Activated CD4-positive, alpha-beta T cell treated with anti-CD3 and anti-CD28 coated beads, Interleukin-2, amount 50 U/mL, for 4 hours (primary cell): Measurements from ENCODE around the gene PPARA.
"Not testable (repeated sequence)": the region's sequence is repeated elsewhere in the genome, so short reads cannot be mapped to it uniquely, and the experiment has no call there.

Experiments
- DNase-seq, 2 experiments: peaks; one replicate each; pipeline ENCODE4 v3.0.0-alpha.2; 2020

Gene PPARA

DNA sequence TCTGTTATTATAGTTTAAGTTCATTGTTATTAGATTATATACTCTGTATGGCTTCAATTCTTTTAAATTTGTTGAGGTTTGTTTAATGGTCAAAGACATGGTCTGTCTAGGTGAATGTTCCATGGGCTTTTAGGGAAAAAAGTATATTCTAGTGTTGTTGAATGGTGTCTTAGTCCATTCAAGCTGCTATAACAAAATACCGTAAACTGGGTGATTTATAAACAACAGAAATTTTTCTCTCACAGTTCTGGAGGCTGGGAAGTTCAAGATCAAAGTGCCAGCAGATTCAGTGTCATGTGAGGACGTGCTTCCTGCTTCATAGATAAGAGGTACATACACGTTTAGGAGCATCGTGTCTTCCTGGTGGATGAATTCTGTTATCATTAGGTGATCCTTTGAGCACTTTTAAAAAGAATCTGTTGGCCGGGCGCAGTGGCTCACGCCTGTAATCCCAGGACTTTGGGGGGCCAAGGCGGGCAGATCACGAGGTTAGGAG is 26.2 kb downstream of the PPARA start:
- no peak for DNase-seq

DNA sequence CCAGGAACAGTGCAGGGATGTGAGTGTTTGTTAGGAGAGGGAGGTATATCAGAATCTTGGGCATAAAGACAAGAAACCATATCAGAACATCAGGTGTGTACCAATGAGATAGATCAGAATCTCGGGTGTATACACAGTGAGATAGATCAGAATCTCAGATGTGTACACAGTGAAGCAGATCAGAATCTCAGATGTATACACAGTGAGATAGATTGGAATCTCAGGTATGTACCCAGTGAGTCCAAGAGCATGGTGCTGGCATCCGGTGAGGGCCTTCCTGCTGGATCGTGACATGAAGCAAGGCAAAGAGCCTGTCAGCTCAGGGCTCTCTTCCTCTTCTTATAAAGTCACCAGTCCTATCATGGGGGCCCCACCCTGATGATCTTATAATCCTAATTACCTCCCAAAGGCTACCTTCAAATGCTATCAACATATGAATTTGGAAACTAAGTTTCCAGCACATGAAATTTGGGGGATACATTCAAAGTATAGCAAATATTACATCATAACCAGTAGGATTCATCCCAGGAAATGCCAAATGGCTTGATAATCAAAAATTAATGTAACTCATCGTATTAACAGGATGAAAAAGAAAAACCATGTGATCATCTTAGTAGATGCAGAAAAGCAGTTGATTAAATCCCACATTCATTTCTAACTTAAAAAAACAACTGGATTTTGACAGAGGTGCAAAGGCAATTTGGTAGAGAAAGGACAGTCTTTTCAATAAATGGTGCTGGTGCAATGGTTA is 28.6 kb downstream of the PPARA start:
- DNase-seq, result no peak

DNA sequence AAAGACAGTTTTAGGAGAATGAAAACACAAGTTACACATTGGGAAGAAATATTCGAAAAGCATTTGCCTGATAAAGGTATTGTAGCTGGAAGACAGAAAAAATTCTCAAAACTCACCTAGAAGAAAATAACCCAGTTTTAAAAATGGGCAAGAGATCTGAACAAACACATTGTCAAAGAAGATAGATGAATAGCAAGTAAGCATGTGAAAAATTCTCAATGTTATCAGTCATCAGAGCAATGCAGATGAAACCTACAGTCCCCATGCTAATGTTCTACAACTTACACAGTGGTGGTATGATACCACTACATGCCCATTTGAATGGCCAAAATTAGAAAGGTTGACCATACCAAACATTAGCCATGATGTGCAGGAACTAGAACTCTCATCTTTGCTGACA is 29.4 kb downstream of the PPARA start:
- DNase-seq, result no peak

DNA sequence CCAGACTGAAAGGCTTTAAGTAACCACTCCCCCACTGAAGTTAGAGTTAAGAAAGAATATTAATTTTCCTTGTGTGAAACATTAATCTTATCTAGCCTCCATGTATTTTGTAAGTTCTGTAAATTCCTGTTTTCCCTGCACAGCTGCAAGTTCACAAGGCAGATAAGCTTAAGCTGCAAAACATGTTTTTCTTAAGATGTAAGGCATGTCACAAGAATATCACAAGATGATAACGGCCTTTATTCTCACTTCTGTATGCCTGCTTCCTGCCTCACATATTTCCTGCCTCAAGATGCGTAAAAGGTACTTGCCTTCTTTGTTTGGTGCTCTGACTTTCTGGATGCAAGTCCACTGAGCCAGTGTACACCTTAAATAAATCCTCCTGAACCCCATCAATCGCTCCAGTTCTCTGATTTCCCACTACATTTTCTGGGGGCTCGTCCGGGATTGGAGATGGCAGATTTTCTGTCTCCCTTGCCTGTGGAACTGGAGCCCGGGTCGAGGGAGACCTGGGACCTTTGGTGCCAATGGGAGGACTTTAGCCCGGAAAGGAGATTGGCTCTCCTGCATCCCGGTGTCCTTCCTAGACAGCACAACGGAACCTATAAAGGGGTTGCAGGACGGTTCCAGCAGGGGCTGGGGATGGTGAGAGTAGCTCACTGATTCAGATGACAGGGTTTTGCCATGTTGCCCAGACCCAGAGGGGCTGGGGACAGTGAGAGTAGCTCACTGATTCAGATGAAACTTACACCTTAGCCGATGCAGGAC is 30.2 kb downstream of the PPARA start:
- DNase-seq, result no peak

DNA sequence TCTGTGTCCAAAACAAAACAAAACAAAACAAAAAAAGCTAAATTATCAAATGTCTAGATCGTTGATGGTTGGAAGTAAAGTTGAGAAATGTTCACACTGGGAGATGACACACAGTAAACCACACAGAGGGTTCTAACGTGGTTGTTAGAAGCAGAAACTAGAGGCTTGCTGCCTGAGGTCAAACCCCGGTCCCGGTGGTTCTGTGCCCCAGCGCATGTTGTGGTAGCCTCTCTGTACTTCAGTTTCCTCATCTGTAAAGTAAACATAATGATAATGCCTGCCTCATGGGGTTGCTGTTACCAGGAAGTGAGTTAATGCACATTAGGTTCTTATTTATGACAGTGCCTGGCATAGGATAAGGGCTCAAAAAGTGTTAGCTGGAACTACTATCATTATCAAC is 33.4 kb downstream of the PPARA start:
- no peak for DNase-seq

DNA sequence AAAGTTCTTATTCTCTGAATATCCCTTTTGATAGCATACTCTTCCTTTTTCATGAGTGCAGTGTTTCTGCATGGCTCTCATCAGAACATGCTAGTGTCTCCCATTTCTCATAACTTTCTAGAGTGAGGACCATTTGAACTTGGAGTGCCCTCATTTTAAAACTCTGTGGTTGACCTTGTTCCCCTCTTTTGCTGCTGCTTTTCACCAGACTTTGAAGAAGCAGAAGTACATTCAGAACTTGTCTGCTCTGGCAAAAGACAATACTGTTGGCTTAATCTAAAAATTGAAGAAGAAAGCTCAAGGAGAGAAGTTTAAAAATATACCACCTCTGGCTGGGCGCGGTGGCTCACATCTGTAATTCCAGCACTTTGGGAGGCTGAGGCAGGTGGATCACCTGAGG is 35.0 kb downstream of the PPARA start:
- DNase-seq, result no peak

DNA sequence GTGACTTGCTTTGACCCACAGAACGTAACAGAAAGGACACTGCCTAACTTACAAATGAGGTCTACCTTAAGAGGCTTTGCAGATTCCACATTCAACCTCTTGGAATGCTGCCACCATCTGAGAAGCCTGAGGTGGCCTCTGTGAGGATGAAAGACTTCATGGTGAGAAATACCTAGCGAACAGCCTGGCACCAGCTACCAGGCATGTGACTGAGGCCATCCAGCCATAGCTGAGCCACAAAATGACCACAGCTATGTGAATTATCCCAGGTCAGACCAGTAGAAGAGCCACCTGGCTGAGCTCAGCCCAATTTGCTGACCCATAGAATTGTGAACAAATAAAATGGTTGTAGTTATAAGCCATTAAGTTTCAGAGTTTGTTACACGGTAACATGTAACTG is 37.5 kb downstream of the PPARA start:
- no peak for DNase-seq

DNA sequence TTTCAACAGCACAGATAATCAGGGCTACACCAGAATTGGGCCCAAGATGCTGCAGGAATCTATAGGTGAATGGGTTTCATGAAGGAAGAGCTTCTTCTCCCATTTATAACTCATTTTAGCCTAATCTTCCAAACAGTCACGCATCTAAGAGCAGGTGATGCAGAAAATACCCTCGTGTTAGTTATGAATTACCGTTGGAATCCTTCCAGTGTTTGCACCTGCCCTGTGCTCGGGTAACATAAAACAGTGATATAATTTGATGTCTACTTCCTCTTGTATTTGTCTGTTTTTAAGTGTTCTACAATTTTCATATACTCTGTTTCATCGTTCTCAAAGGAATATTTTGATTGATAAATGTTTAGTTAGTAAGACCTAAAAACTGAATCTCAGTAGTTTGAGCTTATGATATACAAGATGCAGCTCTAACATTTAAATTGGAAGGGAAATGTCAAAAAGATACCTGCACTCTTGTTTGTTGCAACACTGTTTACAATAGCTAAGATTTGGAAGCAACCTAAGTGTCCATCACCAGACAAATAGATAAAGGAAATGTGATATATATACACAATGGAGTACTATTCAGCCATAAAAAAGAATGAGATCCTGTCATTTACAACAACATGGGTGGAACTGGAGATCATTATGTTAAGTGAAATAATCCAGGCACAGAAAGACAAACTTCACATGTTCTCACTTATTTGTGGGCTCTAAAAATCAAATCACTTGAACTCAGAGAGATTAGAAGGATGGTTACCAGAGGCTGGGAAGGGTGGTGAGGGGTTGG is 42.1 kb downstream of the PPARA start:
- DNase-seq, result no peak

DNA sequence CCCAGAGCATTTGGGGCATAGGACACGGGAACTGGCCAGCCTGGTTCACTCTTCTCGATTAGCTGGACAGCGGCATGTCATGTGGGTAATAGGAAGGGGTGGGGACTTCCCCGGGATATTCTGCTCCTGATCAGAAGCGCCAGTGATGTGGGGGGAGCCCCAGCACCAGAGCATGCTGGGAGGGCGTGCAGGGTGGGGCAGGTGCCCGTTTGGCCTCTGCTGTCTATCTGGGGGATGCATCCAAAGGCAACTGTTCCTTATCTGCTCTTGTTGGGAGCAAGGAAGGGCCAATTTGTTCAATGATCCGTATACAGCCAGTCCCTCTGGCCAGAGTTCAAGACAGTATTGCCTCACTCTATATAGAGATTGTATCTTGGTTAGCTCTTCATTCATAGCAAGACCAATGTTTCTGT is 43.6 kb downstream of the PPARA start:
- DNase-seq, result no peak

DNA sequence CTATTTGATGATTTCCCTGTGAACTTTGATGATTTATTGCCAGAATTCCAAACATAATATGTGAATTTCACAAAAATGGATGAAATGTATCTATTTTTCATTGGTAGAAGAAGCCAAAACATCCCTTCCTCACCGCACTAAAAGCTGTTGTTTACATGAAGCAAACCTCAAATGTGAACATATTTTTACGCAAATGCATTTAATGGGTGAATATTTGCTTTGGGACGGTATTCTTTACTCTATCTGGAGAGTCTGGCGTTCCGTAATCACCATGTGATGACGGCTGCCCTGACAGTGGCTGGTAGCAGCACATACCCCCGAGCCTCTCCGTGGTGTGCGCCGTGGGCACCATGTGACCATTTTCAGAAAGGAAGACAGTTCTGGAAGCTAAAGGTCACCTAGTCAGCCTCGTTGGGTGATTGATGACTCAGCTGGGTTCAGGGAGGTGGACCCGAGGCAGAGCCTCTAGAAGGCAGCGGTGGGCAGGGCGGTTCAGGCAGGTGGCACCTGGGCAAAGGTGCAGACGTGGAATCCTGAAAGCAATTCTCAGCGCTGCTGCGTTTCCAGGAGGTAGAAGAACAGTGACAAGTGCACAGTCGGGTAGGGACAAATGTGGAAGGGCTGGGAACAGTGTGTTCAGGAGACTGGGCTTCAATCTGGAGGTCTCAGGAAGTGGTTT is 45.3 kb downstream of the PPARA start:
- no peak for DNase-seq

DNA sequence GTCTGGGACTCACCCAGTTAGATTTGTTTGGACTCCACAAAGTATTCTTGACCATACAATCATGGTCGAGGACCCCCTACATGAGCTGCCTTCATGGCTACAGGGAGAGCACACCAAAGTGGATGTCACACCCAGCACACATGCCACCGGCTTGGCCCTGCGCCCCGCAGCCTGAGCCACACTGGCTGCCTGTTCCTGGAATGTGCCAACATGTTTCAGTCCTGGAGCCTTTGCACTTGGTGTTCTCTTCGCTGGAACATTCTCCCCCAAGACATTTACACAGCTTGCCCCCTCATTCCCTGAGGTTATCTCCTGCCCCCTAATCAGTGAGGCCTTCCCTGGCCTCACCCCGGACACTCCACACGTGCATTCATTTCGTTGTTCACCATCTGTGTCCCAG is 46.0 kb downstream of the PPARA start:
- DNase-seq, result no peak

DNA sequence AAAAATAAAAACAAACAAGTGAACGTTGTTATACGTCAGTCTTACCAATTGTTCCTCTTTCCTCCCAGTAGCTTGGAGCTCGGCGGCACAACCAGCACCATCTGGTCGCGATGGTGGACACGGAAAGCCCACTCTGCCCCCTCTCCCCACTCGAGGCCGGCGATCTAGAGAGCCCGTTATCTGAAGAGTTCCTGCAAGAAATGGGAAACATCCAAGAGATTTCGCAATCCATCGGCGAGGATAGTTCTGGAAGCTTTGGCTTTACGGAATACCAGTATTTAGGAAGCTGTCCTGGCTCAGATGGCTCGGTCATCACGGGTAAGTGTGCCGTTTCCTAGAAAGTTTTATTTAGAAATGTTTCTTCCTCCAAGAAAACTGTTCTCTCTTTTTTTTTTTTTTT is 47.9 kb downstream of the PPARA start:
- no peak for DNase-seq

DNA sequence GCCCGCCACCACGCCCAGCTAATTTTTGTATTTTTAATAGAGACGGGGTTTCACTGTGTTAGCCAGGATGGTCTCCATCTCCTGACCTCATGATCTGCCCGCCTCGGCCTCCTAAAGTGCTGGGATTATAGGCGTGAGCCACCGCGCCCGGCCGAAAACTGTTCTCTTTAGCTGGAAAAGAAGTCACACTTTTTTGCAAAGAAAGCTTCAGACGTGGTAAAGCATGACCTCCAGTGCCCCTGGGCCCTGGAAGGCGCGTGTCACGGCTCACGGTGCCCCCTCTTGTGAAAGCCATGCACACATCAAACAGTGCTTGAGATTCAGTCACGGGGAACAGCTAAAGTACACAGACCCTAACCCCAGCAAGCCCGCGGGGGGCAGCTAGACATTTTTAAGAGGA is 48.5 kb downstream of the PPARA start:
- not testable (repeated sequence) for DNase-seq

DNA sequence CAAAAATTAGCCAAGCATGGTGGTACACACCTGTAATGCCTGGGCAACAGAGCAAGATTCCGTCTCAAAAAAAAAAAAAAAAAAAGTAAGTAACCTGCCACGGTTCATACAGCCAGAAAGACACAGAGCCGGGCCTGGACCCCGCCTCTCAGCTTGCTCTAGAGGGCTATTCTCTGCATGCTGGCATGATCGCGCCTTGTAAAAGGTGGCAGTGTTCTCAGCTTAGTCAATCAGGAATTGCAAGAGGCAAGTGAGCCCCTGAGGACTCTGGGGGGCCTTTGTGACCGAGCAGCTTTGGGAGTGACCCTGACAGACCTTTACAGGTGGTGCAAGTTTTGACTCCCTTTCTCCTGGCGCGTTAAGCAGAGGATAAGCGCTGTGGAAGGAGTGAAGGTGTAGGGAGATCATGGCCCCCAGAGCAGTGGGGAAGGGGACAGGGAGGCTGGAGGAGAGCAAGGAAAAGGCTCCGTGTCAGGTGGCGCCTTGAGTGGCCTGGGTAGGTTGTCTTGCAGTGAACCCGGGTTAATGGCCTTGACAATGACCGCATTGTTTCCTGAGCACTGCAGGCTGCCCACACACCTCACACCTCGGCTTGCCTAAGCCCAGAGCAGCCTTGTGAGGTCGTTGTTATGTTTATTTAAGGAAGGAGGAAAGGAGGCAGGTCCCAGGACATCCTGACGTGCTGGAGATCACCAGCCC is 50.9 kb downstream of the PPARA start:
- DNase-seq, result no peak

DNA sequence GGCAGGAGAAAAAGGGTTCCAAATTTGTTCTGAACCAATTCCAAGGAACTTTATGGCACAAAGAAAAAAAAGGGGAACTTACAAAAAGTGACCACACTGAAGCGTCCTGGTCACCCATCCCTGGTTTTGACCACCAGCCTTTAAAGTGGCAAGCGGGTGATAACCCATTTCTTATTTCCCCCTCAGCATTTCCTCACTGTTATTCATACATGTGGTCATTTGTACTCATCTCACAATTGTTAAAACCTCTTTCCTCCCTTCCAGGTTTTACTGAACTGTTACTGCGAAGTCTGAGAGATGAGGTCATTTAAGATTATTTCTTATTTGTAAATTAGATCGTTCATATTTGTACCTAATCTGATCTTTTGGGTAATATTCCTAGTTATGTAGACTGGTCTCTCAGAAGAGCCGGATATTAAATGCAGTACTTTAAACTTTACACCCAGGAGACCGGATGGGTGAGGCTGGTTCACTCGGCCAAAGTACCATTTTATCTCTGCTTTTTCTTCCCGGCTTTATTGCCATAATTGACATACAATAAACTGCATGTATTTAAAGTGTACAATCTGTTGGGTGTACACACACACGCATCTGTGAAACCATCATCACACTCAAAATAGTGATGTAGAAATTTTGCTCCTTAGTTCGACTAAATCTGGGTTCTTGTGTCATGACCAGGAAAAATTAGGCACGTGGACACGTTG is 52.7 kb downstream of the PPARA start:
- DNase-seq, result no peak

DNA sequence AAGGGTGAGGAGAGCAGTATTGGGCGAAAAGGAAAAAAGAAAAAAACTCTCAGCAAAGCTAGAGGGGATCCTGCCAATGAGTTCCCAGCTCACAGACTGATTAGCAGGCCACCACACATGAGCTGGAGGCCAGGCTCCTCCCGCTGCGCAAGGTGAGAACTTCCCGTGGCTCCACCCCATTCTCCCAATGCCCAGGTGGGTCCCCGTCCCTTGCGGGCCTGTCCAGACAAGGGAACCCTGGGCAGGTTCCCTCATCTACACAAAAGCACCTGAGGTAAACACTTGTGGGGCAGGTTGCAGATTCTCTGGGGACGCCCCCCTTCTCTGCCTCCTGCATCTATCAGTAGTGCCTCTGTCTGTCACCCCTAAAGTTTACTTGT is 53.3 kb downstream of the PPARA start:
- no peak for DNase-seq

DNA sequence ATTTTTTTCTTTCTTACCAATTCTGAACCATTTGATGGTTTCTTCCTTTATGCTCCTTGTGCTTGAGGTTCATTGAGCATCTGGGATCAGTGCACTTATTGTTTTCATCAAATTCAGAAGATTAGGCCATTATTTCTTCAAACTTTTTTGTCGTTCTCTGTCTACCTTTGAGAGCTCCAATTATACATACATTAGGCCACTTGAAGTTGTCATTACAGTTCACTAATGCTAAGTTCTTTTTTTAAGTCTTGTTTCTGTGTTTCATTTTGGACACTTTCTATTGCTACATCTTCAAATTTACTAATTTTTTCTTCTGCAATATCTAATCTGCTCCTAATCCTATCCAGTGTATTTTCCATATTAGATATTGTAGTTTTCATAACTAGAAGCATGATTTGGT is 58.9 kb downstream of the PPARA start:
- no peak for DNase-seq

DNA sequence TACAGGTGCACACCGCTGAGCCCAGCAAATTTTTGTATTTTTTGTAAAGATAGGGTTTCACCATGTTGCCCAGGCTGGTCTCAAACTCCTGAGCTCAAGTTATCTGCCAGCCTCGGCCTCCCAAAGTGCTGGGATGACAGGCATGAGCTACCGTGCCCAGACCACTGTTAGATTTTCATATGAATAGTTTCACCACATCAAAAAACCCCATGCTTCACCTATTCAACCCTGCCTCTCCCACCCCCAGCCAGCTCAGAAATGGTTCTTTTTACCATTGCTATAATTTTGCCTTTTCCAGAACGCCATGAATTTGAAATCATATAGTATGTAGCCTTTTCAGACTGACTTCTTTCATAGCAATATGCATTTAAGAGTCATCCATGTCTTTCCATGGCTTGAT is 61.9 kb downstream of the PPARA start:
- no peak for DNase-seq

DNA sequence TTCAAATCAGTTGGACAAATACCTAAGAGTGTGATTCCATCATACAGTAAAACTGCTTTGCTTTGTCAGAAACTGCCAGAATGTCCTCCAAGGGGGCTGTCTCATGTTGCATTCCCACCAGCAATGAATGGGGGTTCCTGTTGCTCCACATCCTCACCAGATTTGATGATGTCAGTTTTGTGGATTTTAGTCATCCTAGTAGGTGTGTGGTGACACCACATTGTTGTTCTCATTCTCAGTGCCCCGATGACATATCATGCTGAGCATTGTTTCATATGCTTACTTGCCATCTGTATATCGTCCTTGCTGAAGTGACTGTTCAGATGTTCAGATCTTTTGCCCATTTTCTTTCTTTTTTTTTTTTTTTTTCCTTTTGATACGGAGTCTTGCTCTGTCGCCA is 62.7 kb downstream of the PPARA start:
- DNase-seq, result no peak

DNA sequence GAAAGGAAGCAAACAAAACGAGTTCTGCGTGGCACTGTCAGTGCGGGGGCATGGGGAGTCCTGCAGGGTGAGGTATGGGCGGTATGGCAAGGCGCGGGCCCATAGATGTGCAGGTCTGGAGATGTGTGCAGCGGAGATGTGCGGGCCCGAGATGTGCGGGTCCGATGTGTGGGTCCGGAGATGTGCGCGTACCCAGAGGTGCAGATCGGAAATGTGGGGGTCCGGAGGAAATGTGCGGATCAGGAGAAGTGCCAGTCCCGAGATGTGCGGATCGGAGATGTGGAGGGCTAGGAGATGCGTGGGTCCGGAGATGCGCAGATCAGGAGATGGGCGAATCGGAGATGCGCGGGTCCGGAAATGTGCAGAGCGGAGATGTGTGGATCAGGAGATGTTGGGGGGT is 63.8 kb downstream of the PPARA start:
- DNase-seq, result no peak

DNA sequence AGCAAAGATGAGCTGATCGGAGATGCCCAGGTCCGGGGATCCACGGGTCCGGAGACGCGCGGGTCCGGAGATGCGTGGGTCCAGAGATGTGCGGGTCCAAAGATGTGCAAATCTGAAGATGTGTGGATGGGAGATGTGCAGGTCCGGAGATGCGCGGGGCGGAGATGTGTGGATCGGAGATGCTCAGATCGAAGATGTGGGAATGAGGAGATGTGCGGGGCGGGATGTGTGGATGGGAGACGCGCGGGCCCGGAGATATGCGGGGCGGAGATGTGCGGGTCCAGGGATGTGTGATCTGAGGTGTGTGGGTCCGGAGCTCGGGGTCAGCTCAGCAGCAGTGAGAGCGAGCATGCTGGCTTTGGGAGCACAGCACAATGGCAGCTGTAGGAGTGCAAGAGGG is 64.3 kb downstream of the PPARA start:
- DNase-seq, result no peak

DNA sequence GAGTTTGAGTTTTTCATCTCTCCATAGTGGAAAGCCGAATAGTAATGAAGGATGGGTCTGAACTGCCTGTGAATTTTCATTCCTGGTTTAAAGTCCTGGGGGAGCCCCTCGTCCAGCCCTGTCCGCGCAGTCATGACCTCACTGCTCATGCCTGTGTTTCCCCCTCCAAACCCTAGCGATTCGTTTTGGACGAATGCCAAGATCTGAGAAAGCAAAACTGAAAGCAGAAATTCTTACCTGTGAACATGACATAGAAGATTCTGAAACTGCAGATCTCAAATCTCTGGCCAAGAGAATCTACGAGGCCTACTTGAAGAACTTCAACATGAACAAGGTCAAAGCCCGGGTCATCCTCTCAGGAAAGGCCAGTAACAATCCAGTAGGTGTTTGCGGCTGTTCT is 69.3 kb downstream of the PPARA start:
- DNase-seq, result no peak
